H1 (cell line): ENCODE measurements around the gene NUBP2. TPM values are rescaled to one million over a fixed set of nuclear protein-coding genes. Genes with fewer than 3 reads are reported as not detected.

Source experiments
- CBX8 ChIP-seq: fragments of 300-800, 300-1000 bp; sonication (generic); IDR thresholded peaks from 2 replicates; pipeline ENCODE4 v1.7.1; 2016; ENCODE audit warnings: low read depth, low read length, borderline replicate concordance
- CHD1 ChIP-seq: IDR thresholded peaks from 2 replicates; pipeline ENCODE4 v1.6.1; 2012; ENCODE audit warnings: low read depth, low read length, improper control_type of control experiment
- CHD2 ChIP-seq: IDR thresholded peaks from 2 replicates; pipeline ENCODE4 v1.6.1; 2012; ENCODE audit warnings: low read length, improper control_type of control experiment
- EP300 ChIP-seq, 2 experiments: IDR thresholded peaks; 1 replicate in 1 of 2; 2 replicates in 1 of 2; pipeline ENCODE4 v1.6.1; 2011 to 2012; ENCODE audit warnings: low read depth in 2 of 2, low read length in 2 of 2, mild to moderate bottlenecking in 2 of 2, borderline replicate concordance in 1 of 2, inconsistent platforms in 1 of 2, moderate library complexity in 1 of 2
- FOSL1 ChIP-seq: IDR thresholded peaks from 2 replicates; pipeline ENCODE4 v1.6.1; 2011; ENCODE audit warnings: mild to moderate bottlenecking, low read depth, low read length, moderate library complexity; ENCODE audit not compliant: insufficient read depth
- GABPA ChIP-seq: IDR thresholded peaks from 2 replicates; pipeline ENCODE4 v1.6.1; 2011; ENCODE audit warnings: mild to moderate bottlenecking, low read length, moderate library complexity, borderline replicate concordance; ENCODE audit not compliant: insufficient read depth
- HDAC6 ChIP-seq: IDR thresholded peaks from one replicate; pipeline ENCODE4 v1.7.1; 2012; ENCODE audit warnings: low read depth, mild to moderate bottlenecking, inconsistent platforms, low read length, moderate library complexity
- PHF8 ChIP-seq: fragments of 200-600 bp; sonication (generic); conservative IDR thresholded peaks from 2 replicates; pipeline ENCODE4 v1.7.1; 2012; ENCODE audit warnings: low read depth, mild to moderate bottlenecking, inconsistent platforms, low read length, moderate library complexity
- SIN3A ChIP-seq, 2 experiments: IDR thresholded peaks in 1 of 2; conservative IDR thresholded peaks in 1 of 2; 2 replicates each; pipeline ENCODE4 v1.6.1; 2011 to 2012; ENCODE audit warnings: low read length in 2 of 2, improper control_type of control experiment in 1 of 2, low read depth in 1 of 2, mild to moderate bottlenecking in 1 of 2
- SP1 ChIP-seq: IDR thresholded peaks from 2 replicates; pipeline ENCODE4 v1.6.1; 2011; ENCODE audit warnings: low read depth, low read length
- SP2 ChIP-seq: IDR thresholded peaks from 2 replicates; pipeline ENCODE4 v1.6.1; 2012; ENCODE audit warnings: mild to moderate bottlenecking, low read length, inconsistent platforms
- SRF ChIP-seq: IDR thresholded peaks from 2 replicates; pipeline ENCODE4 v1.6.1; 2011; ENCODE audit warnings: mild to moderate bottlenecking, low read depth, low read length, moderate library complexity
- TCF12 ChIP-seq: IDR thresholded peaks from 2 replicates; pipeline ENCODE4 v1.6.1; 2011; ENCODE audit warnings: low read depth, mild to moderate bottlenecking, low read length
- TEAD4 ChIP-seq: IDR thresholded peaks from 2 replicates; pipeline ENCODE4 v1.6.1; 2012; ENCODE audit warnings: low read depth, low read length, inconsistent platforms, mixed read lengths
- ZNF274 ChIP-seq: IDR thresholded peaks from 2 replicates; pipeline ENCODE4 v1.7.0; 2012; ENCODE audit warnings: low read length, borderline replicate concordance; ENCODE audit errors: extremely low read depth
- polyA plus RNA-seq, 7 experiments: library from polyadenylated mRNA; depleted of rRNA in 3 of 7; stranded (reverse) in 5 of 7; unstranded in 2 of 7; fragments of >200 nt in 5 of 7; fragments of 200-250 nt in 2 of 7; gene quantifications; 1 replicate in 5 of 7; 2 replicates in 1 of 7; 4 replicates in 1 of 7; pipeline versions ENCODE4 v1.2.1 to v1.2.3, GENCODE V29; 2011 to 2013; ENCODE audit warnings: missing spikeins in 2 of 7, mixed read lengths in 2 of 7
- total RNA-seq: library from RNA; stranded (reverse); fragmentation: NEBNext Ultra II Directional; extraction: Animal tissue kit (Norgen Biotek cat#: 25700); gene quantifications from 2 replicates; pipeline ENCODE4 v1.2.1, GENCODE V29; 2021
- TF ChIP-seq, protein P1 (sequence below): IDR thresholded peaks from 2 replicates; pipeline ENCODE4 v1.6.1; 2011; ENCODE audit warnings: low read depth, mild to moderate bottlenecking, low read length; ENCODE audit not compliant: insufficient read depth
- TF ChIP-seq, protein P2 (sequence below): IDR thresholded peaks from 2 replicates; pipeline ENCODE4 v1.6.1; 2011; ENCODE audit warnings: low read length, improper control_type of control experiment

The NUBP2 gene
- total and polyA plus RNA-seq, 2 of the 8 experiments (the other 6 are each of a cell fraction or from before 2014, with no cell fraction given): 70.3 to 96.9 TPM

DNA sequence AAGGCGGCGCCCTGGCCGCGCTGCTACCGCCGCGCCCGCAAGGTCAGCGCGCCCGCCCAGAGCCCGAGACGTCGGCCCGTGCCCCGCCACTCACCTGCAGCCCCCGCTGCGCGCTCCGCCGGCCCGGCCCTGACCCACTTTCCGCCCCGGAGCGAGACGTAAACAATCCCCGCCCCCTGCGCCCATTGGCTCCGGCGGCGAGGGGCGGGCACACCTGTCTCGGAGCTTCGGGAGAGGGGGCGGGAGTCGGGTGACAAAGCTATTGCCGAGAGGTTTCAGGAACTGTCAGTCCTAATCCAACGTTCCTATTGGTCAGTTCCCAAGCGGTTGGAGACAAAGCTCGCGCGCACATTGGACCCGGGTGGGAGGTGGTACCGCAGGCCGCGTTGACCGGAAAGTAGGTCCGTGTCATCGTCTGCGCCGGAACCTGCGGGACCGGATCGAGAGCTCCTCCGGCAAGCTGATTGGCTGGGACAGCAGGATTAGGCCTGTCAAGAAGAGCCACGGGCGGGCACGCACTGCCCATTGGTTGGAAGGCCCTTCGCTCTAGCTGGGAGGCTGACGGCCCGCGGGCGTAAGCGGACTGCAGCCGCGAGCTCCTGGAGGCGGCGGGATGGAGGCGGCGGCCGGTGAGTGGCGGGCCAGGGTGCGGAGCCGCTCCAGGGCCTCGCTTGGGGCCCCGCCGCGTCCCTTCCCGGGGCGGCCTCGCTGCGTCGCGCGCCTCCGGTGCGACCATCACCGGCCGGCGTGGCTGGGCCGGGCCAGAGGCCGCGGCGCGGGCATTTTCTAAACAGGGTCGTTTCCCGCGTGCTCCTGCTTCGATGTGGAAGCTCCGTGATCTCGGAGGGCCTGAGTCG, at the start of gene NUBP2, which contains the start of gene SPSB3 (continued):
- TF ChIP-seq CBX8 (no peak), SIN3A (conservative IDR thresholded peaks at IDR 0.05 in 1 of 2, IDR thresholded peaks at IDR 0.05 in 1 of 2; ENCODE audit: low read depth in 1 of 2, low read length in 2 of 2) (no peak; a peak in 2 of 4 replicates), ZNF274 (no peak), SP2 (peak; percentile 83), HDAC6 (no peak), FOSL1 (no peak), GABPA (peak; percentile 92), EP300 (IDR thresholded peaks at IDR 0.05; ENCODE audit: borderline replicate concordance in 1 of 2, low read depth in 2 of 2, low read length in 2 of 2) (peak in 1 of 2 experiments; percentile 3; a peak in 1 of 3 replicates), CHD2 (peak; percentile 88), TEAD4 (no peak), PHF8 (no peak; the same call in none of the 2 replicates), CHD1 (no peak), SRF (no peak), SP1 (peak; percentile 97; the same call in 1 of the 2 replicates), TCF12 (no peak)
- TF ChIP-seq, protein P1, sequence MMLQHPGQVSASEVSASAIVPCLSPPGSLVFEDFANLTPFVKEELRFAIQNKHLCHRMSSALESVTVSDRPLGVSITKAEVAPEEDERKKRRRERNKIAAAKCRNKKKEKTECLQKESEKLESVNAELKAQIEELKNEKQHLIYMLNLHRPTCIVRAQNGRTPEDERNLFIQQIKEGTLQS: peak; percentile 18; the same call in 1 of the 2 replicates
- TF ChIP-seq, protein P2, sequence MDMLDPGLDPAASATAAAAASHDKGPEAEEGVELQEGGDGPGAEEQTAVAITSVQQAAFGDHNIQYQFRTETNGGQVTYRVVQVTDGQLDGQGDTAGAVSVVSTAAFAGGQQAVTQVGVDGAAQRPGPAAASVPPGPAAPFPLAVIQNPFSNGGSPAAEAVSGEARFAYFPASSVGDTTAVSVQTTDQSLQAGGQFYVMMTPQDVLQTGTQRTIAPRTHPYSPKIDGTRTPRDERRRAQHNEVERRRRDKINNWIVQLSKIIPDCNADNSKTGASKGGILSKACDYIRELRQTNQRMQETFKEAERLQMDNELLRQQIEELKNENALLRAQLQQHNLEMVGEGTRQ: no peak
